Activated naive CD8-positive, alpha-beta T cell (primary cell): Measurements from ENCODE around the gene SCN1A.

Experiments used
- H3K27ac Mint-ChIP-seq: one replicate; pipeline ENCODE4 v1.8.0; 2021; ENCODE audit warnings: mixed read lengths
- H3K27me3 Mint-ChIP-seq: one replicate; pipeline ENCODE4 v1.8.0; 2021; ENCODE audit warnings: mixed read lengths
- H3K36me3 Mint-ChIP-seq: one replicate; pipeline ENCODE4 v1.8.0; 2021; ENCODE audit warnings: mixed read lengths
- H3K4me1 Mint-ChIP-seq: one replicate; pipeline ENCODE4 v1.8.0; 2021; ENCODE audit warnings: low read depth, mixed read lengths
- H3K4me3 Mint-ChIP-seq: one replicate; pipeline ENCODE4 v1.8.0; 2021; ENCODE audit warnings: mild to moderate bottlenecking, mixed read lengths
- H3K9me3 Mint-ChIP-seq: one replicate; pipeline ENCODE4 v1.8.0; 2021; ENCODE audit warnings: low read depth, mixed read lengths

SCN1A gene

GRCh38 chr2:166127217-166128155 lies at the start of gene SCN1A:
SCN1A (minus strand) TSS chr2:166128020; CDS start chr2:166073621, 54,399 bp downstream.
- Mint-ChIP-seq H3K27ac (no peak within 1 kb of the TSS), H3K9me3 (no peaks in the 10 kb centered on the region), H3K4me1 (no peaks in the 10 kb centered on the region), H3K4me3 (no peak within 1 kb of the TSS), H3K27me3 (peaks cover 12% of the 10 kb centered on the region), H3K36me3 (no peaks in the 10 kb centered on the region)

DNA sequence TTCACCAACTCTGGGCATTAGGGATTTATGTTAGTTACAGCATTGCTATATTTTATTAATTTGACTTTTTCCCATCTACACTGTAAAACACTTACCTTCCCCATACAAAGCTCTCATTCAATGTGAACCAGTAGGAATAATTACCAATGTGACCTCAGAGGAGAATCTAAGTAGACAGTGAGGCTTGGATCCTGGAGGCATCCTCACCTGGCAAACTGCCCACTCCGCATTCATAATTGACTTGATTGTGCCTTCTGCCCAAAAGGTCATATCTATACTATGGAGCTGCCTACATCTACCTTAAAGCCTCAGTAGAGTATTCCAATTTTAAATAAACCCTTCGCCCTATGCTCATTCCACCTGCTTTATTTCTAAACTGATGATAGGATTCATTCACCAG lies 45.4 kb upstream of the SCN1A start:
- H3K36me3 Mint-ChIP-seq = no peaks in the 10 kb centered on the region
- H3K4me1 Mint-ChIP-seq = no peaks in the 10 kb centered on the region
- no peak overlapping the region for H3K4me3 Mint-ChIP-seq
- peaks cover 6% of the 10 kb centered on the region for H3K27me3 Mint-ChIP-seq
- H3K27ac Mint-ChIP-seq = no peak overlapping the region
- no peaks in the 10 kb centered on the region for H3K9me3 Mint-ChIP-seq

GRCh38 chr2:166171216-166171615 lies 43.4 kb upstream of the SCN1A start:
- no peaks in the 10 kb centered on the region for H3K9me3 Mint-ChIP-seq
- H3K27ac Mint-ChIP-seq = no peak overlapping the region
- no peaks in the 10 kb centered on the region for H3K4me1 Mint-ChIP-seq
- peaks cover 5% of the 10 kb centered on the region for H3K27me3 Mint-ChIP-seq
- no peaks in the 10 kb centered on the region for H3K36me3 Mint-ChIP-seq
- H3K4me3 Mint-ChIP-seq = no peak overlapping the region

DNA sequence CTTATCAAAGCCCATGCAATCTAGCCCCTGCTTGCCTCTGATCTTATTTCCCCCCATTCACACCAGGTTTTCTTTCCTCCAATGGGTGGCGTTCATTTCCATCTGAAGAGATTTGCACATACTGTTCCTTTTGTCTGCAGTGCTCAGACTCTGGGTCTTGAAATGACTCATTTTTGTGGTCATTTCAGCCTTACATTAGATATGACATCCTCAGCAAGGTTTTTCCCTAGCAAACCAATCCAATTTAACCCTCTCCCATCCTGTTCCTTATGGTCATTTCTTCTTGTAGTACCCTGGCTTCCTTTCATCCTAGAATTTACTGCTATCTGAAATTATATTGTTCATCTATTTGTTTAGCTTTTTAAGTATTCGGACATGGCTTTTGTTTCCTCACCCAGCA lies 42.5 kb upstream of the SCN1A start:
- Mint-ChIP-seq H3K9me3 (no peaks in the 10 kb centered on the region), H3K36me3 (no peaks in the 10 kb centered on the region), H3K27ac (no peak overlapping the region), H3K4me1 (no peaks in the 10 kb centered on the region), H3K27me3 (peaks cover 5% of the 10 kb centered on the region), H3K4me3 (no peak overlapping the region)

GRCh38 chr2:166167449-166167848 lies 39.6 kb upstream of the SCN1A start:
- Mint-ChIP-seq H3K9me3 (no peaks in the 10 kb centered on the region), H3K4me1 (no peaks in the 10 kb centered on the region), H3K4me3 (no peak overlapping the region), H3K36me3 (no peaks in the 10 kb centered on the region), H3K27me3 (peaks cover 9% of the 10 kb centered on the region), H3K27ac (no peak overlapping the region)

GRCh38 chr2:166163775-166164174 lies 36.0 kb upstream of the SCN1A start:
- Mint-ChIP-seq H3K27me3 (peaks cover 4% of the 10 kb centered on the region), H3K9me3 (no peaks in the 10 kb centered on the region), H3K4me3 (no peak overlapping the region), H3K4me1 (no peaks in the 10 kb centered on the region), H3K27ac (no peak overlapping the region), H3K36me3 (no peaks in the 10 kb centered on the region)

- H3K9me3 Mint-ChIP-seq = no peaks in the 10 kb centered on the region
- no peak overlapping the region for H3K4me3 Mint-ChIP-seq
- no peak overlapping the region for H3K27ac Mint-ChIP-seq
- H3K36me3 Mint-ChIP-seq = no peaks in the 10 kb centered on the region
- H3K27me3 Mint-ChIP-seq = peaks cover 3% of the 10 kb centered on the region
- no peaks in the 10 kb centered on the region for H3K4me1 Mint-ChIP-seq
Measured at GRCh38 chr2:166158546-166158945, 30.7 kb upstream of the SCN1A start.

DNA sequence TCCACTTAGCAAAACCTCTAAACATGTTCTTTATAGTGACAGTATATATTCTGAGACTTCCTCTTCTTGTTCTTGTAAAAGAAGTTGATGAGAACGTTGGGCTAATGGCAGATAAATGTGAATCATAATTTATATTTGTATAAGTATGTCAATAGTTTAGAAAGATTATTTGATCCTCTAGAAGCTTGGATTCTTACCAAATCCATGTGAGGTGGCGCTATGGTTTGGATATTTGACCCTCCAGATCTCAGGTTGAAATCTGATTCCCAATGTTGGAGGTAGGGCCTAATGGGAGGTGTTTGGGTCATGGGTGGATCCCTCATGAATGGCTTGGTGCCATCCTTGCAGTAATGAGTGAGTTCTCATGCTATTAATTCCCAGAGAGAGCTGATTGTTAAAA lies 29.8 kb upstream of the SCN1A start:
- no peaks in the 10 kb centered on the region for H3K4me1 Mint-ChIP-seq
- H3K36me3 Mint-ChIP-seq = no peaks in the 10 kb centered on the region
- H3K9me3 Mint-ChIP-seq = no peaks in the 10 kb centered on the region
- peaks cover 7% of the 10 kb centered on the region for H3K27me3 Mint-ChIP-seq
- no peak overlapping the region for H3K4me3 Mint-ChIP-seq
- H3K27ac Mint-ChIP-seq = no peak overlapping the region

- Mint-ChIP-seq H3K27ac (no peak overlapping the region), H3K4me3 (no peak overlapping the region), H3K4me1 (no peaks in the 10 kb centered on the region), H3K36me3 (no peaks in the 10 kb centered on the region), H3K9me3 (no peaks in the 10 kb centered on the region), H3K27me3 (peaks cover 7% of the 10 kb centered on the region)
Measured at GRCh38 chr2:166156985-166157490, 29.2 kb upstream of the SCN1A start.

DNA sequence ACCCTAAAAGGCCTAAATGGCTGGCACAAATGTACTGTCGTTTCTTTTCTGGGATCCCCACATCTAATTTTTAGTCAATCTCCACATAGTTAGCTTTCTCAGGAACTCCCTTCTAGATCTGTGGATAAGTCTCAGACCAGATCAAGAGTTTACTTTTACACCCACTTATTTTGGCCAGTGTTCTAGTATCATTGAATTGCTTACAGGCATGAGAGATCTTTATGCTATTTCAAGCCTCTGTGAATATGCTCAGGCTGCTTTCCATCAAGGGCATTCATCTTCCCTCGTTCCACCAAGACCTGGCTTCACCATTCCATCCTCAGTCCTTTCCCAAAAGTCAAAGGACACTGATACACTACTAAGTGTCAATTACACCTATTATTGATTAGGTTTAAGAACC lies 27.8 kb upstream of the SCN1A start:
- no peaks in the 10 kb centered on the region for H3K36me3 Mint-ChIP-seq
- no peaks in the 10 kb centered on the region for H3K9me3 Mint-ChIP-seq
- no peak overlapping the region for H3K4me3 Mint-ChIP-seq
- no peak overlapping the region for H3K27ac Mint-ChIP-seq
- H3K27me3 Mint-ChIP-seq = peaks cover 7% of the 10 kb centered on the region
- H3K4me1 Mint-ChIP-seq = no peaks in the 10 kb centered on the region

DNA sequence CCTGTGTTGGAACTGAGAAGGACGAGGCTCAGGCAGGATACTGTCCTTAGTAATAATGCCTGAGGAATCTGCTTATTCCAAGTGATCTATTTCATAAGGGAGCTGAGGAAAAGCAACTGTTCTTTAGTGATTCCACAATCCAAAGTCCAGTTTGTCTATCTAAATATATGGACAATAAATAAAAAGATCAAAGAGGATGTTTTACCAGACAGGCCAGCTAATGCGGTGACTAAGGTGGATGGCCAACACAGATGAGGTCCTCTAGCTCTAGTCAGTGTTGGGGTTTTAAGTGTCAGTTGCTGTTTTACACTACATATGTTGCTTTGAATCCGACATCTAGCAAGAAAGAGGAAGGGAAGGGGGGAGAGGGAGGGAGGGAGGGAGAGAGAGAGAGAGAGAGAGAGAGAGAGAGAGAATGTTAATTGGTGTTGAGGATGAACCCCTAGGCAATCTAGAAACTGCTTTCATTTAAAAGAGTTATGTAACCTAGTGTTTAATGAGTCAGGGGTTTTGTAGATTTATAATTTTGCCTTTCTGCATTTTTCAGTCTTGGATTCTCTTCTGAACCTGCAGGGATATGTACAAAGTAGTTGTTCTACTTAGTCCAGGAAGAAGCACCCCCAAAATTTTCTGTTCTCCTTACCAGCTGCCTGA lies 27.0 kb upstream of the SCN1A start:
- H3K4me3 Mint-ChIP-seq = no peak overlapping the region
- no peaks in the 10 kb centered on the region for H3K9me3 Mint-ChIP-seq
- H3K36me3 Mint-ChIP-seq = no peaks in the 10 kb centered on the region
- H3K4me1 Mint-ChIP-seq = no peaks in the 10 kb centered on the region
- H3K27me3 Mint-ChIP-seq = peaks cover 7% of the 10 kb centered on the region
- no peak overlapping the region for H3K27ac Mint-ChIP-seq

DNA sequence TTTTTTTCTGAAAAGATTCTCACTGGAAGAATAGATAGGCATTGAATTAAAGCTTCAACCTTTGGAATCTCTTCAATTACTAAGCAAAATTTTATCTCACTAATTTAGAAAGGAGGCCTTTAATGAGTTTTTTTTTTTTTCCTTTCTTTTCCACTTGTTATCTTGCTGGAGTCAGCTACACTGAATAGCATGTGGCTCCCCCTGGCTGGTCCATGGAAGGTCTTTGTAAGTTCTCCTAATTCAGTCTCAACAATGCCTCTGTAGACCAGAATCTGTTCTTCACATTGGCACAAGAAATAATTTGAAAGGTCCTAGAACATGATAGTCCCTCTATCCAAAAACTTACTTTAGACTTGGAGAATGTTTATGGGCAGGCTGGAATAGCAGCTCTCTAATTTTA lies 24.2 kb upstream of the SCN1A start:
- Mint-ChIP-seq H3K9me3 (no peaks in the 10 kb centered on the region), H3K4me3 (no peak overlapping the region), H3K27ac (no peak overlapping the region), H3K4me1 (no peaks in the 10 kb centered on the region), H3K27me3 (peaks cover 9% of the 10 kb centered on the region), H3K36me3 (no peaks in the 10 kb centered on the region)

DNA sequence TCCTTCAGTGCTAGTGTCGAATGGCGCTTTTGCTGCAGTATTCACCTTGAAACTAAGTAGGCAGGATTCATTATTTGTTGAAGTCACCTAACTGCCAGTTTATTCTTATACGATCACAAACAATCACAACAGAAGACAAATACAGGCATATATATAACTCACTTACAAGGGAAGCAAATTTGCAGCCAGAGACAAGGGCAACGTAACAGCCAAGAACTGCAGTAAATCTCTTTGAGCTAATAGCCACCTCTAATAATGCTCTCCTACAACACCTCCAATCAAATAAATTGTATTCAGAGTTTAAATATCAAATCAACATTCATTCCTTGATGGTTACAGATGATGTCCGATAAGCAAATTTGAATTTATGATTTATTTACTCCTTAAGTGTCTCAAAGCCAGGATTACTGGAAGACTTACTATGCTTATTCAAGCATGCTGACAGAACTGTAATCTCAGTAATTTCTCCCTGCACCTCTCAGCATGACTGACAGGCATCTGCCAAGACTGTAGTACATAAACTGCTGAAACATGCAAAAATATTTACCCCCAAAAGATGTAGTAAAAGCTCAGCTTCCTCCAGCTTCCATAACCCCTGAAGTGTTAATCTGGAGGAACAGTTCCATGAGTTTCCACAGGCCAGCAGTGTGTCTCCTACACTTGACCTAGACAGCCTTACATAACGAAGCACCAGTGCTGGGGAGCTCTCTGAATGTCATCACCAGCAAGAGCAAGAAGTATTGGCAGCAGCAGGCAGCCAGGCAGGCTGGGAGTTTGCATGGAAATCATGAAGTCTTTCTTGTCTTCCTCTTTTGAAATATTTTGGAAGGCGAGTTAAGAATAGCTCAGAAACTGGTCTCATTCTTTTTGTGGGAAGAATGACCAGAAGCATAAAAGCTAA lies 20.9 kb upstream of the SCN1A start:
- H3K9me3 Mint-ChIP-seq = no peaks in the 10 kb centered on the region
- H3K36me3 Mint-ChIP-seq = no peaks in the 10 kb centered on the region
- H3K4me3 Mint-ChIP-seq = no peak overlapping the region
- H3K27me3 Mint-ChIP-seq = peaks cover 6% of the 10 kb centered on the region
- H3K4me1 Mint-ChIP-seq = no peaks in the 10 kb centered on the region
- no peak overlapping the region for H3K27ac Mint-ChIP-seq

DNA sequence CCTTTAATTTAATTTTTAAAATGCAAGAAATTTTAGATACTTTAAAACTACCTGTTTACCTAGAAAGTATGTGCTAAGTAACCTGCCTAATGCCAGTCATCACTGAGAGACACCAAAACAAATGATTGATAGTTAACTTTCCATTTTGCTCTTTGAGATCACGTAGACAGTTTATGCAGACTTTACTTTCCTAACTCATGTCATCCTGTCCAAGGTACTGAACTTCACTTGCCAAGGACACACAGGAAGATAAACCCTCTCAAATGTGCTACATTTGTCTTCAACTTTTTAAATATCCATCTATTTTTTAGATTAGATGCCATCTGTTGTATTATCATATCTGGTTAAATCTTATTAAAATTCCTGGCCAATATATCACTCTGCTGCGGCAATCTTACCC lies 20.1 kb upstream of the SCN1A start:
- peaks cover 2% of the 10 kb centered on the region for H3K27me3 Mint-ChIP-seq
- H3K4me3 Mint-ChIP-seq = no peak overlapping the region
- no peaks in the 10 kb centered on the region for H3K36me3 Mint-ChIP-seq
- no peaks in the 10 kb centered on the region for H3K9me3 Mint-ChIP-seq
- no peaks in the 10 kb centered on the region for H3K4me1 Mint-ChIP-seq
- H3K27ac Mint-ChIP-seq = no peak overlapping the region

GRCh38 chr2:166144071-166144470 lies 16.3 kb upstream of the SCN1A start:
- peaks cover 4% of the 10 kb centered on the region for H3K27me3 Mint-ChIP-seq

More at GRCh38 chr2:166144071-166144470, 16.3 kb upstream of the SCN1A start:
- Mint-ChIP-seq H3K36me3 (no peaks in the 10 kb centered on the region), H3K27ac (no peak overlapping the region), H3K4me1 (no peaks in the 10 kb centered on the region), H3K9me3 (no peaks in the 10 kb centered on the region), H3K4me3 (no peak overlapping the region)
